GM10266 (cell line): ENCODE measurements around the gene DOCK10.

ENCODE experiments used
- DNase-seq: peaks from one replicate; pipeline ENCODE4 v3.0.0; 2012; ENCODE audit errors: extremely low spot score
- TF ChIP-seq, protein P1 (sequence below): IDR thresholded peaks from 2 replicates; pipeline ENCODE4 v1.5.1; 2012; ENCODE audit warnings: mild to moderate bottlenecking, low read depth; ENCODE audit not compliant: control insufficient read depth, insufficient read depth; ENCODE audit errors: missing control alignments

DOCK10 gene

DNA sequence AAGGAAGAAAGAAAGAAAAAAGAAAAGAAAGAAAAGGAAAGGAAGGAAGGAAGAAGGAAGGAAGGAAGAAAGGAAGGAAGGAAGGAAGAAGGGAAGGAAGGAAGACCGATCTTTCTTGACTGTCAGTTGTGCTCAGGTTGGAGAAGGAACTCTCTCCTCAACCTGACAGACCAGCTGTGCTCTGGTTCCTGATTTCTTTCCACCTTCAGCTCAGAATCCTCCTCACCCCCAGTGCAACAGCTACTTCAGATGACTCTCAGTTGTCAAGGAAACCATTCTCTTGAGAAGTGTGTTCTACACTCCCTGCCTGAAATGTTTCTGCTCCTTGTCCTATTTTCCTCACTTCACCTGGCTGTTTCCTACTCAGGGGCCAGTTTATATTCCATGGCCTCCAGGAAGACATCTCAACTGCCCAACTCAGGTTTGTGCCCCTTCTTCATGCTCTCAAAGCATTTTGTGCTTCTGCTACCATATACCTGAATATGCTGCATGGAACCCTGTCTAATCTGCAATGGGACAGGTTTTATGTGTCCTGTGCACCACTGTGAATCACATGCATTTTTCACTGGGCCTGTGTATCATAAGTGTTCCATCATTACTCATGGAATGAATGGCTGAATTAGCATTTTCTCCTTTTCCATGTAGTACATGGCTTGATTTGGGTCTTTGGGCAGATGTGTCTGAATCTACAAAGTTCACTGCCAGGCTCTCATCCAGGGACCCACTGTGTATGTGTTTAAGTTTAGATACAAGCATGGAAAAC, 32.8 kb upstream of the DOCK10 start:
- DNase-seq = no peak
- TF ChIP-seq, protein P1, sequence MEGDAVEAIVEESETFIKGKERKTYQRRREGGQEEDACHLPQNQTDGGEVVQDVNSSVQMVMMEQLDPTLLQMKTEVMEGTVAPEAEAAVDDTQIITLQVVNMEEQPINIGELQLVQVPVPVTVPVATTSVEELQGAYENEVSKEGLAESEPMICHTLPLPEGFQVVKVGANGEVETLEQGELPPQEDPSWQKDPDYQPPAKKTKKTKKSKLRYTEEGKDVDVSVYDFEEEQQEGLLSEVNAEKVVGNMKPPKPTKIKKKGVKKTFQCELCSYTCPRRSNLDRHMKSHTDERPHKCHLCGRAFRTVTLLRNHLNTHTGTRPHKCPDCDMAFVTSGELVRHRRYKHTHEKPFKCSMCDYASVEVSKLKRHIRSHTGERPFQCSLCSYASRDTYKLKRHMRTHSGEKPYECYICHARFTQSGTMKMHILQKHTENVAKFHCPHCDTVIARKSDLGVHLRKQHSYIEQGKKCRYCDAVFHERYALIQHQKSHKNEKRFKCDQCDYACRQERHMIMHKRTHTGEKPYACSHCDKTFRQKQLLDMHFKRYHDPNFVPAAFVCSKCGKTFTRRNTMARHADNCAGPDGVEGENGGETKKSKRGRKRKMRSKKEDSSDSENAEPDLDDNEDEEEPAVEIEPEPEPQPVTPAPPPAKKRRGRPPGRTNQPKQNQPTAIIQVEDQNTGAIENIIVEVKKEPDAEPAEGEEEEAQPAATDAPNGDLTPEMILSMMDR = no peak

DNA sequence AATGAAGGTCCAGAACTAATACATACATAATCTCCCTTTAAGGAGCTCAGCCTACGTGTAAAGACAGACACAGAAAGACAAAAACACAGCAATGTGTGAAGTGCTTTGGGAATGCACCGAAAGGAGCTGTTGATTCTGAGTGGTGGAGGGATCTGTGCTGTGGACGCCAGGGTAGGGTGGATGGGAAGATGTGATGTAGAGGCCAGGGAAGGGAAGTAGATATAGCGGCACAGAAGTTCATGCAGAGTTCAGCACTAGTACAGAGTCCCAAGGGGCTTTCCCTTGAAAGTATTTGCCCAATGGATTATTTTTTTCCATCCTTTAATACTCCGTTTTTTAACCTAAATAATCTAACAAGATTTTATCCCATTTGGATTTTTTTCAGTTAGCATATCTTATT, 32.1 kb upstream of the DOCK10 start:
- no peak for DNase-seq
- TF ChIP-seq, protein P1 = no peak

GRCh38 chr2:225073198-225073597, 30.9 kb upstream of the DOCK10 start:
- DNase-seq = no peak
- TF ChIP-seq, protein P1 = no peak

DNA sequence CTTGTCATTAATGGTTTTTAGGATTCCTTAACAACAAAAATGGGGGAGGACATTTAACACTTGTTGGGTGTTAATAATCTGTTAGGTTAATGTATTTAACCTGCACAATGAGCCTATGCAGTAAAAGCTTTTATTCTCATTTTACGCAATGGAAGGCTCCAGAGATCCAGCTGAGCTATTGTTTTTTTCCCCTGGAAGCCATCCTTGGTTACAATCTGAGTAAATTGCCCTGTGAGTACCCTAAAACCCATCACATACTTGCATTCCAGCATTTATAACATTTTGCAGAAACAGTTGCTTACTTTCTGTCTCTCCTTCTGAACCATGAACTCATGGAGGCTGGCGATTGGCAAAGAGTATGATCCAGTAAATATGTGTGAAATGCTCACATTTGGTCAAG, 30.2 kb upstream of the DOCK10 start:
- TF ChIP-seq, protein P1 = no peak
- DNase-seq = no peak

DNA sequence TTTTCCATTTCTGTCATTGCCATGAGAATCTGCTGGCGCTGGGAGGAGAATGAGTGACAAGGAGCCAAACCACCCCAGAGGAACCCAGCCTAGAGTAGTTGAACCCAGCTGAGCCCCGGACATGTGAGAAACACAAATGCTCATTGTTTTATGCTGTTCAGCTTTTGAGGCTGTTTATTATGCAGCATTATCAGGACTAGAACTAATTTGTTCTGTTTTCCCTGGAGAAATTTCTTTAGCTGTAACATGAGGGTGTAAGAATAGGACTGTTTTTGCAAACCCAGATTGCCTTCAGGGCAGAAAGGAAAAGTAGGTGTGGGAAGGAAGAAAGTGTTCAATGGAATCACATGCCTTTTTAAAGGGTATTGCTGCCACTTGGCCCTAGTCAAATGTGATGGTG, 28.5 kb upstream of the DOCK10 start:
- TF ChIP-seq, protein P1 = no peak
- no peak for DNase-seq

DNA sequence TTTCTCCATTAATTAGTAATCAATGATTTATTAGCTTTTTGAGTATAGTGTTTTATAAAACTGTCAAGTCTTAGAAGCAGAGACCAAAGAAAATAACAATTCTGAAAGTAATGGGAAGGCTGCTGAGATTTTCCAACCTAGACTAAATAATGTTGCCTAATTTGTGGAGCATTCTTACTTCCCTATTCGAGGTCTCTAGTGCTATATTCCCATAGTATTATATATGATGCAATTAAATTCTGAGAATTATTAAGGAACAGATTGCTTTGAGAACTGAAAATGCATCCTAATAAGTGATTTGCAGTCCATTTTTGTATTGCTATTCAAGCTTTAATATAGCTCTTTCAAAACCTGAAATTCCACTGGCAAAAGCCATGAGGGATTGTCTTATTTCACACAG, 27.7 kb upstream of the DOCK10 start:
- DNase-seq = no peak
- TF ChIP-seq, protein P1 = no peak

DNA sequence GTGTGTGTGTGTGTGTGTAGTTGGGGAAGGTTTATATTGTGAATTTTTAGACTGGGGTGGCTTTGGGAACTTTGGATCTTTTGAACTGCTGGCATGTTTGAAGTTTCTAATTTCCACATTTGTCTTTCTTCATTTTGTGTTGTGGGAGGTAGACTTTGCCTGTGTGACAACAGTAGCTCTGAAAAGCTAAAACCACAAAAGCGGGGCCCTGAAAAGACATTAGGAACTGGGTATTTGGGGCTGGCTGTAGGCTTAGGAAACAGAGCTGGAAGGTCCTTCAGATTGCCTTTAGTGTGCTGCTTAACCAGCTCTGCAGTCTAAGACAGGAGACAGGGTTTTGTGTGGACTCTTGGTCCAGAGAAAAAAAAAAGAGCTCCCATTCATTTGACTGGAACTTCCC, 27.2 kb upstream of the DOCK10 start:
- no peak for DNase-seq
- TF ChIP-seq, protein P1 = no peak
